HCT116 (cell line): ENCODE measurements around the gene TMEM51. TPM values are rescaled to one million over a fixed set of nuclear protein-coding genes. Genes with fewer than 3 reads are reported as not detected.

Source experiments
- ATAC-seq: fragments of 200-7000 bp; cut with Tn5 transposase; 2 replicates; pipeline ENCODE4 v1.9.1; 2020; ENCODE audit warnings: mild to moderate bottlenecking, moderate library complexity
- BruUV-seq: library from RNA; stranded (reverse); fragments of 400-500 nt; replicated peaks from 2 replicates; lab custom pipeline; 2021; lab: Mats Ljungman, UMichigan
- CTCF ChIA-PET: fragments of 300-600 bp; sonication (Branson Sonifier 250); formaldehyde crosslinking; loops from one replicate; lab custom pipeline; 2021; ENCODE audit warnings: antibody characterized with exemption; lab: Charles Lee
- POLR2A ChIA-PET: fragments of 300-600, 350-600 bp; sonication (Branson Sonifier 250); formaldehyde crosslinking; loops from one replicate; lab custom pipeline; 2021; ENCODE audit warnings: antibody characterized with exemption; lab: Charles Lee
- RAD21 ChIA-PET, 2 experiments: fragments of 300-600 bp; sonication (Branson Sonifier 250); formaldehyde crosslinking; loops; one replicate each; lab custom pipeline; 2023; ENCODE audit warnings: low total read pairs in 2 of 2; ENCODE audit not compliant: uncharacterized antibody in 2 of 2, unreplicated experiment in 2 of 2, low non-redundant PET in 1 of 2; lab: Charles Lee
- DNase-seq: peaks from one replicate; pipeline ENCODE4 v3.0.0-alpha.2; 2010; ENCODE audit warnings: low read depth, low spot score
- H2AFZ ChIP-seq: fragments of 200-600 bp; shearing (Covaris generic), sonication (generic); 2 replicates; pipeline ENCODE4 v1.6.1; 2017; ENCODE audit warnings: low read depth, mixed run types, mixed read lengths, antibody characterized with exemption, low read length; ENCODE audit not compliant: poor library complexity, severe bottlenecking
- H3K27ac ChIP-seq: 2 replicates; pipeline ENCODE4 v1.5.1; 2012; ENCODE audit warnings: low read depth, low read length
- H3K27me3 ChIP-seq: fragments of 200-600 bp; sonication (generic); 2 replicates; pipeline ENCODE4 v1.6.1; 2016; ENCODE audit warnings: mixed run types, low read length, mixed read lengths; ENCODE audit not compliant: insufficient read depth
- H3K36me3 ChIP-seq, 2 experiments: fragments of 200-500 bp in 1 of 2; fragments of 200-600 bp in 1 of 2; sonication (Bioruptor generic) in 1 of 2; sonication (generic) in 1 of 2; 2 replicates each; pipeline versions ENCODE4 v1.5.1 to v1.6.1; 2014 to 2016; ENCODE audit warnings: low read length in 2 of 2, inconsistent platforms in 1 of 2, mixed read lengths in 1 of 2, mixed run types in 1 of 2; ENCODE audit not compliant: insufficient read depth in 2 of 2, control insufficient read depth in 1 of 2
- H3K4me1 ChIP-seq, 2 experiments: fragments of 200-600 bp in 1 of 2; sonication (generic) in 1 of 2; 2 replicates each; pipeline versions ENCODE4 v1.5.1 to v1.6.1; 2012 to 2017; ENCODE audit warnings: low read length in 2 of 2, inconsistent platforms in 1 of 2, mild to moderate bottlenecking in 1 of 2, mixed read lengths in 1 of 2, mixed run types in 1 of 2, moderate library complexity in 1 of 2; ENCODE audit not compliant: insufficient read depth in 2 of 2, control insufficient read depth in 1 of 2
- H3K4me2 ChIP-seq: fragments of 200-600 bp; sonication (generic); 2 replicates; pipeline ENCODE4 v1.6.1; 2017; ENCODE audit warnings: mixed run types, low read length, mixed read lengths
- H3K4me3 ChIP-seq, 2 experiments: fragments of 200-600 bp in 1 of 2; sonication (generic) in 1 of 2; replicated peaks in 1 of 2; 2 replicates each; pipeline ENCODE4 v1.5.1; 2011 to 2016; ENCODE audit warnings: low read length in 2 of 2, control low read depth in 1 of 2, low read depth in 1 of 2, mild to moderate bottlenecking in 1 of 2, mixed read lengths in 1 of 2, mixed run types in 1 of 2
- H3K79me2 ChIP-seq: fragments of 200-600 bp; sonication (generic); 2 replicates; pipeline ENCODE4 v1.6.1; 2017; ENCODE audit warnings: mild to moderate bottlenecking, mixed run types, low read length, moderate library complexity, mixed read lengths; ENCODE audit not compliant: insufficient read depth
- H3K9ac ChIP-seq: fragments of 200-600 bp; sonication (generic); 2 replicates; pipeline ENCODE4 v1.6.1; 2016; ENCODE audit warnings: low read length, mixed read lengths
- H3K9me2 ChIP-seq: fragments of 200-600 bp; sonication (generic), shearing (Covaris generic); 2 replicates; pipeline ENCODE4 v1.6.1; 2017; ENCODE audit warnings: mixed run types, mild to moderate bottlenecking, moderate library complexity; ENCODE audit not compliant: insufficient read depth
- H3K9me3 ChIP-seq, 2 experiments: fragments of 200-500 bp in 1 of 2; fragments of 200-600 bp in 1 of 2; sonication (Bioruptor generic) in 1 of 2; sonication (generic) in 1 of 2; 2 replicates each; pipeline ENCODE4 v1.6.1; 2014 to 2017; ENCODE audit warnings: low read length in 2 of 2, mixed read lengths in 2 of 2, inconsistent platforms in 1 of 2, low read depth in 1 of 2, mild to moderate bottlenecking in 1 of 2, mixed run types in 1 of 2, moderate library complexity in 1 of 2; ENCODE audit not compliant: control insufficient read depth in 1 of 2, insufficient read depth in 1 of 2
- H4K20me1 ChIP-seq: fragments of 200-600 bp; sonication (generic), shearing (Covaris generic); 2 replicates; pipeline ENCODE4 v1.6.1; 2017; ENCODE audit warnings: mixed run types, mild to moderate bottlenecking, moderate library complexity; ENCODE audit not compliant: insufficient read depth
- ATF3 ChIP-seq: IDR thresholded peaks from 2 replicates; pipeline ENCODE4 v1.6.1; 2012
- CBX3 ChIP-seq: IDR thresholded peaks from 2 replicates; pipeline ENCODE4 v1.6.1; 2012; ENCODE audit warnings: low read depth
- CEBPB ChIP-seq: IDR thresholded peaks from 2 replicates; pipeline ENCODE4 v1.6.1; 2012; ENCODE audit warnings: low read depth
- EGR1 ChIP-seq: IDR thresholded peaks from 2 replicates; pipeline ENCODE4 v1.6.1; 2012; ENCODE audit warnings: low read depth
- ELF1 ChIP-seq: IDR thresholded peaks from 2 replicates; pipeline ENCODE4 v1.6.1; 2012; ENCODE audit warnings: low read depth, borderline replicate concordance
- EZH2 ChIP-seq: fragments of 200-600 bp; sonication (generic); IDR thresholded peaks from 2 replicates; pipeline ENCODE4 v1.6.1; 2017; ENCODE audit warnings: antibody characterized with exemption, mixed run types
- EZH2phosphoT487 ChIP-seq: fragments of 200-600 bp; IDR thresholded peaks from 2 replicates; pipeline ENCODE4 v1.6.1; 2018; ENCODE audit warnings: antibody characterized with exemption, borderline replicate concordance
- FOSL1 ChIP-seq: IDR thresholded peaks from 2 replicates; pipeline ENCODE4 v1.6.1; 2012; ENCODE audit warnings: low read depth
- JUND ChIP-seq: IDR thresholded peaks from 2 replicates; pipeline ENCODE4 v1.6.1; 2012
- POLR2A ChIP-seq: IDR thresholded peaks from 2 replicates; pipeline ENCODE4 v1.7.0; 2011; ENCODE audit warnings: borderline replicate concordance; ENCODE audit not compliant: insufficient read depth, insufficient read length; ENCODE audit errors: extremely low read depth
- POLR2AphosphoS5 ChIP-seq: IDR thresholded peaks from 2 replicates; pipeline ENCODE4 v1.6.1; 2011; ENCODE audit warnings: mild to moderate bottlenecking, low read depth, low read length, moderate library complexity
- RAD21 ChIP-seq: IDR thresholded peaks from 2 replicates; pipeline ENCODE4 v1.6.1; 2012; ENCODE audit warnings: low read depth, mild to moderate bottlenecking
- REST ChIP-seq: IDR thresholded peaks from 2 replicates; pipeline ENCODE4 v1.6.1; 2012; ENCODE audit warnings: low read depth
- SIN3A ChIP-seq: IDR thresholded peaks from 2 replicates; pipeline ENCODE4 v1.6.1; 2012; ENCODE audit warnings: low read depth
- SP1 ChIP-seq: IDR thresholded peaks from 2 replicates; pipeline ENCODE4 v1.6.1; 2012; ENCODE audit warnings: low read depth
- SRF ChIP-seq: IDR thresholded peaks from 2 replicates; pipeline ENCODE4 v1.6.1; 2012; ENCODE audit warnings: low read depth
- TCF7L2 ChIP-seq: IDR thresholded peaks from 2 replicates; pipeline ENCODE4 v1.7.0; 2011; ENCODE audit warnings: borderline replicate concordance, inconsistent platforms; ENCODE audit not compliant: insufficient read depth, insufficient read length; ENCODE audit errors: extremely low read depth
- YY1 ChIP-seq: IDR thresholded peaks from 2 replicates; pipeline ENCODE4 v1.6.1; 2011; ENCODE audit warnings: low read length, low read depth, moderate library complexity, mild to moderate bottlenecking; ENCODE audit not compliant: insufficient replicate concordance; ENCODE audit errors: extremely low read depth
- ZFX ChIP-seq: fragments of 450-650 bp; IDR thresholded peaks from 2 replicates; pipeline ENCODE4 v1.6.1; 2017
- ZNF274 ChIP-seq: fragments of 200-500 bp; sonication (Bioruptor generic); IDR thresholded peaks from 2 replicates; pipeline ENCODE4 v1.6.1; 2014; ENCODE audit warnings: mild to moderate bottlenecking, low read depth, low read length, inconsistent platforms
- intact Hi-C: fragments of 100-400 bp; cut with micrococcal nuclease; formaldehyde crosslinking; loops from 2 replicates; pipeline ENCODE4 v1.10.0; 2022
- total RNA-seq: library from RNA; stranded (reverse); gene quantifications from one replicate; pipeline ENCODE4 v1.2.1, GENCODE V29; 2021; ENCODE audit not compliant: unreplicated experiment
- TF ChIP-seq, protein P1 (sequence below), 3 experiments: fragments of 200-600 bp in 1 of 3; sonication (generic) in 1 of 3; IDR thresholded peaks in 2 of 3; conservative IDR thresholded peaks in 1 of 3; 2 replicates each; pipeline ENCODE4 v1.5.1; 2012 to 2017; ENCODE audit warnings: low read depth in 2 of 3, low read length in 2 of 3, antibody characterized with exemption in 1 of 3, borderline replicate concordance in 1 of 3, control low read depth in 1 of 3, mild to moderate bottlenecking in 1 of 3, mixed read lengths in 1 of 3, mixed run types in 1 of 3, moderate library complexity in 1 of 3; ENCODE audit not compliant: insufficient read depth in 1 of 3
- TF ChIP-seq, protein P2 (sequence below): IDR thresholded peaks from 2 replicates; pipeline ENCODE4 v1.6.1; 2012

TMEM51 gene
- total RNA-seq, 1 experiment from 2014 or later: 16.6 TPM

GRCh38 chr1:15260418-15261154 lies 107.0 kb downstream of the TMEM51 start:
- H3K4me3 ChIP-seq: peak overlapping the region; percentile 37 to 56
- H4K20me1 ChIP-seq: no peaks in the 10 kb centered on the region
- H3K9me3 ChIP-seq: peaks cover 7 to 8% of the 10 kb centered on the region in 2 experiments; a peak in 1 of 4 replicates
- peak overlapping the region; percentile 62 for H3K27ac ChIP-seq
- POLR2A ChIA-PET: interaction anchor here (1.2 kb wide), 1 partner anchor 12 kb away, joined by 4 read pairs; no protein-coding TSS in a partner anchor
- H3K9me2 ChIP-seq: no peaks in the 10 kb centered on the region
- no TSS peak for BruUV-seq
- no peaks in the 10 kb centered on the region for H3K36me3 ChIP-seq
- intact Hi-C loops: no loop called here
- no peaks in the 10 kb centered on the region for H3K79me2 ChIP-seq
- H3K4me1 ChIP-seq: peaks cover 22 to 40% of the 10 kb centered on the region in 2 experiments
- peak overlapping the region; percentile 71 for H2AFZ ChIP-seq
- DNase-seq: peak; percentile 89
- RAD21 ChIA-PET: interaction anchor here in 1 of 2 experiments (1.2 to 1.5 kb wide), 2 partner anchors 108 to 132 kb away, joined by 3 to 6 read pairs; no protein-coding TSS in a partner anchor
- CTCF ChIA-PET: interaction anchor here (0.9 to 2.2 kb wide), 3 partner anchors 11 to 132 kb away, joined by 3 to 16 read pairs (median 5); no protein-coding TSS in a partner anchor
- H3K27me3 ChIP-seq: no peaks in the 10 kb centered on the region
- peak overlapping the region; percentile 95 for H3K4me2 ChIP-seq
- ATAC-seq: peak; percentile 75
- H3K9ac ChIP-seq: peak overlapping the region; percentile 54
- TF ChIP-seq CEBPB (peak; percentile 44; the same call in 1 of the 2 replicates), EZH2 (no peak), CBX3 (peak; percentile 17; the same call in 1 of the 2 replicates), SRF (peak; percentile 94), ZNF274 (no peak), RAD21 (no peak), ZFX (no peak), POLR2AphosphoS5 (peak; percentile 20; the same call in 1 of the 2 replicates), SP1 (peak; percentile 70), JUND (peak; percentile 89), POLR2A (no peak), FOSL1 (peak; percentile 86), SIN3A (no peak), EZH2phosphoT487 (no peak), TCF7L2 (peak; percentile 72), YY1 (no peak), EGR1 (no peak), ATF3 (no peak), REST (no peak), ELF1 (no peak)
- TF ChIP-seq, protein P1, sequence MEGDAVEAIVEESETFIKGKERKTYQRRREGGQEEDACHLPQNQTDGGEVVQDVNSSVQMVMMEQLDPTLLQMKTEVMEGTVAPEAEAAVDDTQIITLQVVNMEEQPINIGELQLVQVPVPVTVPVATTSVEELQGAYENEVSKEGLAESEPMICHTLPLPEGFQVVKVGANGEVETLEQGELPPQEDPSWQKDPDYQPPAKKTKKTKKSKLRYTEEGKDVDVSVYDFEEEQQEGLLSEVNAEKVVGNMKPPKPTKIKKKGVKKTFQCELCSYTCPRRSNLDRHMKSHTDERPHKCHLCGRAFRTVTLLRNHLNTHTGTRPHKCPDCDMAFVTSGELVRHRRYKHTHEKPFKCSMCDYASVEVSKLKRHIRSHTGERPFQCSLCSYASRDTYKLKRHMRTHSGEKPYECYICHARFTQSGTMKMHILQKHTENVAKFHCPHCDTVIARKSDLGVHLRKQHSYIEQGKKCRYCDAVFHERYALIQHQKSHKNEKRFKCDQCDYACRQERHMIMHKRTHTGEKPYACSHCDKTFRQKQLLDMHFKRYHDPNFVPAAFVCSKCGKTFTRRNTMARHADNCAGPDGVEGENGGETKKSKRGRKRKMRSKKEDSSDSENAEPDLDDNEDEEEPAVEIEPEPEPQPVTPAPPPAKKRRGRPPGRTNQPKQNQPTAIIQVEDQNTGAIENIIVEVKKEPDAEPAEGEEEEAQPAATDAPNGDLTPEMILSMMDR (IDR thresholded peaks at IDR 0.05 in 2 of 3, conservative IDR thresholded peaks at IDR 0.05 in 1 of 3; ENCODE audit: borderline replicate concordance in 1 of 3, insufficient read depth in 1 of 3, low read depth in 2 of 3, low read length in 2 of 3): no peak
- TF ChIP-seq, protein P2, sequence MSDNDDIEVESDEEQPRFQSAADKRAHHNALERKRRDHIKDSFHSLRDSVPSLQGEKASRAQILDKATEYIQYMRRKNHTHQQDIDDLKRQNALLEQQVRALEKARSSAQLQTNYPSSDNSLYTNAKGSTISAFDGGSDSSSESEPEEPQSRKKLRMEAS: peak; percentile 86
